ENCODE data around the gene SLC35B4.

- TF ChIP-seq CTCF (IDR thresholded peaks at IDR 0.05) = no peak
- no peak for TF ChIP-seq POLR2A (IDR thresholded peaks at IDR 0.05)
Measured at GRCh38 chr7:134279336-134279735, 37.4 kb downstream of the SLC35B4 start.

Data from body of pancreas (tissue), 4 donors.